Body of pancreas (tissue), 4 donors: ENCODE results near the gene REG4.

Experiments
- POLR2A ChIP-seq, 3 donors: fragments of 450-650 bp; IDR thresholded peaks; one replicate each; pipeline ENCODE4 v1.6.1; 2016; ENCODE audit warnings: antibody characterized with exemption in 3 of 3, mild to moderate bottlenecking in 2 of 3
- TF ChIP-seq, protein P1 (sequence below), 7 experiments: fragments of 450-650 bp in 4 of 7; fragments of 200-600 bp in 3 of 7; sonication (generic) in 3 of 7; IDR thresholded peaks; one replicate each; pipeline ENCODE4 v1.5.1; 2016 to 2019; ENCODE audit warnings: antibody characterized with exemption in 7 of 7

DNA sequence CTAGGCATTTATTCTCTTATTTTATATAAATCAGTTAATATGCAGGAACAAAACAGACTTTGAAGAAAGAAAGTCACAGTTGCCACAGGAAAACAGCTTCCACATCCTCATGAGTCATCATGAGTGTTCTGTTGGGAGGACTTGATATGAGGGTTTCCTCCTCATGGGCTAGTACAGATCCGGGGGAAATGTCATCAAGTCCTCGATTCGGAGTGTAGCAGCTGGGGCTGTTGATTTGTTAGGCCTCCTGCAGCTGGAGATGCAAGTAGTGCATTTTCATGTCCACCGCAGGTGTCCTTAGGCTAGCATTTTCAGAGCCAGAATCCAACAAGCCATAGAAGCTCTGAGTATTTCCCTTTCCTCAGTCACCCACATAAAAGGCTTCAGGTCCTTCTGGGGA is 48.4 kb upstream of the REG4 start:
- TF ChIP-seq, protein P1, sequence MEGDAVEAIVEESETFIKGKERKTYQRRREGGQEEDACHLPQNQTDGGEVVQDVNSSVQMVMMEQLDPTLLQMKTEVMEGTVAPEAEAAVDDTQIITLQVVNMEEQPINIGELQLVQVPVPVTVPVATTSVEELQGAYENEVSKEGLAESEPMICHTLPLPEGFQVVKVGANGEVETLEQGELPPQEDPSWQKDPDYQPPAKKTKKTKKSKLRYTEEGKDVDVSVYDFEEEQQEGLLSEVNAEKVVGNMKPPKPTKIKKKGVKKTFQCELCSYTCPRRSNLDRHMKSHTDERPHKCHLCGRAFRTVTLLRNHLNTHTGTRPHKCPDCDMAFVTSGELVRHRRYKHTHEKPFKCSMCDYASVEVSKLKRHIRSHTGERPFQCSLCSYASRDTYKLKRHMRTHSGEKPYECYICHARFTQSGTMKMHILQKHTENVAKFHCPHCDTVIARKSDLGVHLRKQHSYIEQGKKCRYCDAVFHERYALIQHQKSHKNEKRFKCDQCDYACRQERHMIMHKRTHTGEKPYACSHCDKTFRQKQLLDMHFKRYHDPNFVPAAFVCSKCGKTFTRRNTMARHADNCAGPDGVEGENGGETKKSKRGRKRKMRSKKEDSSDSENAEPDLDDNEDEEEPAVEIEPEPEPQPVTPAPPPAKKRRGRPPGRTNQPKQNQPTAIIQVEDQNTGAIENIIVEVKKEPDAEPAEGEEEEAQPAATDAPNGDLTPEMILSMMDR (IDR thresholded peaks at IDR 0.05) = no peak
- TF ChIP-seq POLR2A (IDR thresholded peaks at IDR 0.05) = no peak
